ENCODE measurements around the gene FAM149A.

The FAM149A gene

GRCh38 chr4:186196063-186196462, 91.6 kb downstream of the FAM149A start:
- H2AFZ ChIP-seq (ENCODE audit: low read depth, low read length, severe bottlenecking): no peak overlapping the region
- H3F3A ChIP-seq (ENCODE audit: insufficient read depth): peaks cover 9% of the 10 kb centered on the region; the same call in 1 of the 2 replicates
- H3K9ac ChIP-seq (ENCODE audit: low read length): no peak overlapping the region
- TF ChIP-seq CTCF (IDR thresholded peaks at IDR 0.05; ENCODE audit: insufficient read depth, low read length, poor library complexity, severe bottlenecking) (no peak), EZH2phosphoT487 (conservative IDR thresholded peaks at IDR 0.05; ENCODE audit: low read length) (no peak)
- H4K20me1 ChIP-seq (ENCODE audit: low read depth, low read length): no peaks in the 10 kb centered on the region
- no peaks in the 10 kb centered on the region for H3K27me3 ChIP-seq (ENCODE audit: low read length)
- no peaks in the 10 kb centered on the region for H3K9me2 ChIP-seq (replicated peaks; ENCODE audit: insufficient read depth, low read length)
- no peak overlapping the region for H3K27ac ChIP-seq (ENCODE audit: low read depth, low read length)
- no peaks in the 10 kb centered on the region for H3K9me3 ChIP-seq (ENCODE audit: insufficient read depth, low read length)
- no peak overlapping the region for H3K4me3 ChIP-seq (ENCODE audit: insufficient read depth, low read length, poor library complexity, severe bottlenecking)
- no peaks in the 10 kb centered on the region for H3K36me3 ChIP-seq (ENCODE audit: low read length)
- no peaks in the 10 kb centered on the region for H3K79me2 ChIP-seq (ENCODE audit: insufficient read depth, low read length)
- H3K4me2 ChIP-seq (ENCODE audit: low read depth, low read length, poor library complexity, severe bottlenecking): no peak overlapping the region

- Histone ChIP-seq H3K4me3 (ENCODE audit: insufficient read depth, low read length, poor library complexity, severe bottlenecking) (no peak overlapping the region), H4K20me1 (ENCODE audit: low read depth, low read length) (no peaks in the 10 kb centered on the region), H3F3A (ENCODE audit: insufficient read depth) (peaks cover 8% of the 10 kb centered on the region; the same call in 1 of the 2 replicates), H3K27me3 (ENCODE audit: low read length) (no peaks in the 10 kb centered on the region), H3K9me3 (ENCODE audit: insufficient read depth, low read length) (no peaks in the 10 kb centered on the region), H3K36me3 (ENCODE audit: low read length) (no peaks in the 10 kb centered on the region), H3K9ac (ENCODE audit: low read length) (no peak overlapping the region), H2AFZ (ENCODE audit: low read depth, low read length, severe bottlenecking) (no peak overlapping the region), H3K27ac (ENCODE audit: low read depth, low read length) (no peak overlapping the region), H3K4me2 (ENCODE audit: low read depth, low read length, poor library complexity, severe bottlenecking) (no peak overlapping the region), H3K9me2 (replicated peaks; ENCODE audit: insufficient read depth, low read length) (no peaks in the 10 kb centered on the region), H3K79me2 (ENCODE audit: insufficient read depth, low read length) (no peaks in the 10 kb centered on the region)
- TF ChIP-seq CTCF (IDR thresholded peaks at IDR 0.05; ENCODE audit: insufficient read depth, low read length, poor library complexity, severe bottlenecking) (no peak), EZH2phosphoT487 (conservative IDR thresholded peaks at IDR 0.05; ENCODE audit: low read length) (no peak)
These were observed 96.0 kb downstream of the FAM149A start for GRCh38 chr4:186200516-186200915.

- Histone ChIP-seq H3K9me3 (ENCODE audit: insufficient read depth, low read length) (no peaks in the 10 kb centered on the region), H3K4me2 (ENCODE audit: low read depth, low read length, poor library complexity, severe bottlenecking) (no peak overlapping the region), H3K9ac (ENCODE audit: low read length) (no peak overlapping the region), H3K27ac (ENCODE audit: low read depth, low read length) (no peak overlapping the region), H3K36me3 (ENCODE audit: low read length) (no peaks in the 10 kb centered on the region), H3K4me3 (ENCODE audit: insufficient read depth, low read length, poor library complexity, severe bottlenecking) (no peak overlapping the region), H3F3A (ENCODE audit: insufficient read depth) (peaks cover 8% of the 10 kb centered on the region; the same call in 1 of the 2 replicates), H3K79me2 (ENCODE audit: insufficient read depth, low read length) (no peaks in the 10 kb centered on the region), H4K20me1 (ENCODE audit: low read depth, low read length) (no peaks in the 10 kb centered on the region), H3K9me2 (replicated peaks; ENCODE audit: insufficient read depth, low read length) (no peaks in the 10 kb centered on the region), H3K27me3 (ENCODE audit: low read length) (no peaks in the 10 kb centered on the region), H2AFZ (ENCODE audit: low read depth, low read length, severe bottlenecking) (no peak overlapping the region)
- TF ChIP-seq CTCF (IDR thresholded peaks at IDR 0.05; ENCODE audit: insufficient read depth, low read length, poor library complexity, severe bottlenecking): no peak
- no peak for TF ChIP-seq EZH2phosphoT487 (conservative IDR thresholded peaks at IDR 0.05; ENCODE audit: low read length)
These were observed 96.5 kb downstream of the FAM149A start for GRCh38 chr4:186201010-186201409.
